SH-SY5Y (cell line): ENCODE data around the gene ENTREP3.

ENCODE experiments used
- GATA2 ChIP-seq: IDR thresholded peaks from 2 replicates; pipeline ENCODE4 v1.6.1; 2011; ENCODE audit warnings: mild to moderate bottlenecking, low read depth, low read length
- GATA3 ChIP-seq: IDR thresholded peaks from 2 replicates; pipeline ENCODE4 v1.6.1; 2011; ENCODE audit warnings: low read depth, mild to moderate bottlenecking, low read length, moderate library complexity

GRCh38 chr1:155205035-155205434, 50.2 kb downstream of the ENTREP3 start:
- TF ChIP-seq GATA2 (no peak), GATA3 (no peak)
